ENCODE measurements around the gene BABAM2. TPM values are rescaled to one million over a fixed set of nuclear protein-coding genes. Genes with fewer than 3 reads are reported as not detected.

Gene BABAM2
- total RNA-seq, 1 donor from 2014 or later: 33.9 TPM

DNA sequence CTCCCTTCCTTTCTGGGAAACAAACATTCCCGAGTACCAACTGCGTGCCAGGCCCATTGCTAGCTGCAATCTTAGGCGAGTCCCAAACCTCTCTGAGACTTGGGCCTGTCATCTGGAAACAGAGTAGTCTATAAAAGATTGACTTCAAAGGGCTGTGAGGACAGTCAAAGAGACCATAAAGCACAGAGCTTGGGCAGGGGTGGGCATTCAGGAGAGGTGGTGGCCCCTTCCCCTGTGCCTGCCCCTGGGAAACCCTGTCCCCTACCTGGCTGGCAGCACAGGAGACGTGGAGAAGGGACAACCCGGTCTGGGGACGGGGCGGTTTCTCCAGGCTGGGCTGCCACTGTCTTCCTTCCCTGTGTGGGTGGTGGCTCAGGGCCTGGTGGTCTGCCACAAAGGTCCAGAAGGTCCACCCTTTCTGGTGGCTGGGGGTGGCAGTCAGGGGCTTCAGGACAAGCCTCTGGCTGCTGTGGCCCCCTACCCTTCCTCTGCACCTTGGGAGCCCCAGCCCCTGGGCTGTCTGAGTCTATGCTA lies 468.2 kb downstream of the BABAM2 start:
- Mint-ChIP-seq H3K4me3 (ENCODE audit: unreplicated experiment) (no peak overlapping the region), H3K27me3 (ENCODE audit: low read depth) (no peaks in the 10 kb centered on the region), H3K36me3 (ENCODE audit: low read depth) (no peaks in the 10 kb centered on the region), H3K9me3 (ENCODE audit: low read depth) (no peaks in the 10 kb centered on the region), H3K4me1 (ENCODE audit: low read depth) (peaks cover 49% of the 10 kb centered on the region), H3K27ac (ENCODE audit: unreplicated experiment) (no peak overlapping the region)
- TF ChIP-seq, protein P1, sequence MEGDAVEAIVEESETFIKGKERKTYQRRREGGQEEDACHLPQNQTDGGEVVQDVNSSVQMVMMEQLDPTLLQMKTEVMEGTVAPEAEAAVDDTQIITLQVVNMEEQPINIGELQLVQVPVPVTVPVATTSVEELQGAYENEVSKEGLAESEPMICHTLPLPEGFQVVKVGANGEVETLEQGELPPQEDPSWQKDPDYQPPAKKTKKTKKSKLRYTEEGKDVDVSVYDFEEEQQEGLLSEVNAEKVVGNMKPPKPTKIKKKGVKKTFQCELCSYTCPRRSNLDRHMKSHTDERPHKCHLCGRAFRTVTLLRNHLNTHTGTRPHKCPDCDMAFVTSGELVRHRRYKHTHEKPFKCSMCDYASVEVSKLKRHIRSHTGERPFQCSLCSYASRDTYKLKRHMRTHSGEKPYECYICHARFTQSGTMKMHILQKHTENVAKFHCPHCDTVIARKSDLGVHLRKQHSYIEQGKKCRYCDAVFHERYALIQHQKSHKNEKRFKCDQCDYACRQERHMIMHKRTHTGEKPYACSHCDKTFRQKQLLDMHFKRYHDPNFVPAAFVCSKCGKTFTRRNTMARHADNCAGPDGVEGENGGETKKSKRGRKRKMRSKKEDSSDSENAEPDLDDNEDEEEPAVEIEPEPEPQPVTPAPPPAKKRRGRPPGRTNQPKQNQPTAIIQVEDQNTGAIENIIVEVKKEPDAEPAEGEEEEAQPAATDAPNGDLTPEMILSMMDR (IDR thresholded peaks at IDR 0.05): no peak
- no peak for DNase-seq (ENCODE audit: low spot score)

DNA sequence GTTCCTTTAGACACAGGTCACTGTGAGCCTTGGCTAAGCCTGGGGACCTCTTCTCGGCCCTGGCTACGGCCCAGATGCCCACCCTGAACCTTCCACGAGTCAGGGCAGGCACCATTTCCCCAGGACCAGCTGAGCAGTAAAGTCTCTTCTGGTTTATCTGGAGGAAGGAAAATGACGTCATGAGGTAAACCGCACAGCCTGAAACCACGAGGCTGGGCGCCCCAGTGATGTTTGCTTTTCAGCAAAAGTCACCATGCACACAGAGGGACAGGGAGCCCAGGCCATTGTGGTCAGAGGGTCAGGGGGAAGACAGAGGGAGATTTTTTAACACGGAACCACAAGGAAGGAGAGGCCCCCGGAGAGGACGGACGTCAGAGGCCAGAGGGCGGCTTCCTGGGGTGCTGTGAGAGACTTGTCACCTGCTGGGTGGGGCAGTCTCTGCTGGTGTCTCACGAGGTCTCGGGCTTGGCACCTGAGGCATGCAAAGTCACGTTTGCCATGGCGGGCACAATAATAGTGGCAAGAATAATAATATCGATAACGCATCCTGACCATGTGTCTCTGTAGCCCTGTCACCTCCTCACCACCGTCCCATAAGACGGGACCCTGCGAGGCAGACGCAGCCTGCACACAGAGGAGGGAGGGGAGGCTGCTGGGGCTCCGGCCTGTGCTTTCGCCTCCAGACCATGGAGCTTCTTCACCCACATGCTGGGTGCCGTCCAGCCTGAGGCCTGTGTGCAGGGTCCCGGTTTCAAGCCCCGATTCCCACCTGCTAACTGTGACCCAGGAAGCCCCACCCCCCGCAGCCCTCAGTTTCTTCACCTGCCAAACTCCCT lies 468.9 kb downstream of the BABAM2 start:
- TF ChIP-seq, protein P1 (IDR thresholded peaks at IDR 0.05): no peak
- no peak for DNase-seq (ENCODE audit: low spot score)
- H3K4me3 Mint-ChIP-seq (ENCODE audit: unreplicated experiment): no peak overlapping the region
- no peak overlapping the region for H3K27ac Mint-ChIP-seq (ENCODE audit: unreplicated experiment)
- H3K9me3 Mint-ChIP-seq (ENCODE audit: low read depth): no peaks in the 10 kb centered on the region
- peaks cover 49% of the 10 kb centered on the region for H3K4me1 Mint-ChIP-seq (ENCODE audit: low read depth)
- H3K27me3 Mint-ChIP-seq (ENCODE audit: low read depth): no peaks in the 10 kb centered on the region
- H3K36me3 Mint-ChIP-seq (ENCODE audit: low read depth): no peaks in the 10 kb centered on the region

DNA sequence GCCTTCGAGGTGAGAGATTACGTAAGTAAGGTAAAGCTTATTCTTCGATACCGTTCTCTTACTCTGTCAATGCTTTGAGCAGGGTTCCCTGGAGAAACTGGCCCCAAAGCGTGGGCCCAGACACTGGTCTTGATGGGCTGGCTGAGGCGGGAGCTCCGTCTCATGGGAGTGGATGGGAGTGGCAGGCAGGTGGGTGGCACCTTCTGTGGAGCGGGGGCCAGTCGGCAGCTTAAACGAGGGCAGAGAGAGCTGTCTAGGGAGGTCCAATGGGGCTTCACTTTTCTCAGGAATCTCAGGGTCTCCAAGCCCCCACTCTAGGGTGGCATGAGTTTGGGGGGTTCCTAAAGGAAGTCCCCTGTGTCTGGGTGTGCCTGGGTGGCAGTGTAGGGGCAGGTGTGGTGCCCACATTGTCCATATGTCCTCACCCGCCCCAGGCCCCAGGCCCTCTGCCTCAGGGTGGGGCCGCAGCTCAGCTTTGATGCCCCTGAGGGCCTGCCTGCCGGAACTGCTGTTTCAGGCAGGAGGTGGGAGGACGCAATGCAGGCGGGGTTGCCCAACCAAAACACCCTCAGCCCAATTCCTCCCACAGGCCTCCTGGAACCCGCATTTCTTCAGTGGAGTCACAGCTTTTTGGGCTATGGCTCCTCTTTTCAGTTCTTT lies 469.7 kb downstream of the BABAM2 start:
- no peaks in the 10 kb centered on the region for H3K27me3 Mint-ChIP-seq (ENCODE audit: low read depth)
- TF ChIP-seq, protein P1 (IDR thresholded peaks at IDR 0.05): no peak
- no peak for DNase-seq (ENCODE audit: low spot score)
- no peaks in the 10 kb centered on the region for H3K36me3 Mint-ChIP-seq (ENCODE audit: low read depth)
- peak overlapping the region; percentile 75 for H3K27ac Mint-ChIP-seq (ENCODE audit: unreplicated experiment)
- H3K9me3 Mint-ChIP-seq (ENCODE audit: low read depth): no peaks in the 10 kb centered on the region
- peaks cover 51% of the 10 kb centered on the region for H3K4me1 Mint-ChIP-seq (ENCODE audit: low read depth)
- H3K4me3 Mint-ChIP-seq (ENCODE audit: unreplicated experiment): no peak overlapping the region

DNA sequence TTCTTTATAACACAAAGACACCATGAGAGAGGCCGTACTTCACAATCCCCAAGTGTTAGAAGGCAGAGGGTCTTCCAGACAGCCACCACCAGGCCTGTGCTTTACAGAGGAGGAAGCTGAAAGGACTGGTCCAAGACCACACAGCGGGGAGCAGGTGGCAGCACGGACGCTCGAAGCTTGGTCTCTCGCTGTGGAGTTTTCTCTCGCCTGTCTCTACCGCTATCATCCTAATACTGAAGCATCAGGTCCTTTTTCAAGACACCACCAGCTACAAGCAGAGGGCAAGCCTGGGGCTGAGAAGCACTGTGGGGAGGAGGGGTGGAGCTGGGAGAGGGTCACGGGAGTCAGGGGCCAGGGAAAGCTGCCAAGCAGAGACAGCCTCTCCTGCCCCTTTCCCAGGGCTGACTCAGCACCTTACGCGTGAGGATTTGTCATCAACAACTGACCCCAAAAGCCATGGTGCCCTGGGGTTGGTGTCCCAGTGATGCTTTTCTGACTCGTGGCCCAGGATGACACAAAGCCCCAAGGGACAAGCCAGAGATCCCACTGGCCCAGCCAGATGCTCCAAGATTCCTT lies 470.3 kb downstream of the BABAM2 start:
- TF ChIP-seq, protein P1 (IDR thresholded peaks at IDR 0.05): no peak
- peaks cover 46% of the 10 kb centered on the region for H3K4me1 Mint-ChIP-seq (ENCODE audit: low read depth)
- H3K36me3 Mint-ChIP-seq (ENCODE audit: low read depth): no peaks in the 10 kb centered on the region
- no peak overlapping the region for H3K4me3 Mint-ChIP-seq (ENCODE audit: unreplicated experiment)
- DNase-seq (ENCODE audit: low spot score): no peak
- H3K27me3 Mint-ChIP-seq (ENCODE audit: low read depth): no peaks in the 10 kb centered on the region
- no peaks in the 10 kb centered on the region for H3K9me3 Mint-ChIP-seq (ENCODE audit: low read depth)
- H3K27ac Mint-ChIP-seq (ENCODE audit: unreplicated experiment): peak overlapping the region; percentile 75
